Esophagus squamous epithelium (tissue), 4 donors: Measurements from ENCODE around the gene PJA1.

ENCODE experiments used
- CTCF ChIP-seq, 6 experiments: fragments of 450-650 bp in 4 of 6; fragments of 200-600 bp in 2 of 6; sonication (generic) in 2 of 6; IDR thresholded peaks; one replicate each; pipeline ENCODE4 v1.5.1; 2016 to 2019; ENCODE audit warnings: antibody characterized with exemption in 6 of 6, mild to moderate bottlenecking in 4 of 6, moderate library complexity in 4 of 6
- POLR2A ChIP-seq, 4 donors: fragments of 450-650 bp; IDR thresholded peaks; one replicate each; pipeline ENCODE4 v1.6.1; 2017; ENCODE audit warnings: antibody characterized with exemption in 4 of 4, mild to moderate bottlenecking in 4 of 4, moderate library complexity in 3 of 4

DNA sequence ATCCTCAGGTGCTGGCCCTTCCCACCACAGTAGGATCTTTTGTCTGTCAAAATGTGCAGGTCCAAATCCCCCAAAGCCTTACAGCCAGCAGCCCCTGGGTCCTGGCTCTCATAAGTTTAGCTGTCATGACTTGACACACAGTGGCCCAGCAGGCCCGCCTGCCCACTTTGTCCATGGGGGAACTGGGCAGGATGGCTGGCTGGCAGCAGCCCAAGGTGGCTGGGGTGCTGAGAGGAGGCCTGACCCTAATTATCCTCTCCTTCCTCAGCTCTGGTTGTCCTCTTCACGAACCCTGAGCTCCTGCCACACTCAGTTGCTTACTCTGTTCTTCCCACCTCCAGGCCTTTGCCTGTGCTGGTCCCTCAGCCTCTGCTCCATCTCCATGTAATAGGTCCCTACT lies 46.4 kb upstream of the PJA1 start:
- TF ChIP-seq POLR2A (IDR thresholded peaks at IDR 0.05): no peak
- TF ChIP-seq CTCF (IDR thresholded peaks at IDR 0.05): no peak
